ENCODE data around the gene IDI2. TPM values are rescaled to one million over a fixed set of nuclear protein-coding genes. Genes with fewer than 3 reads are reported as not detected.
"Not testable (repeated sequence)": the region's sequence is repeated elsewhere in the genome, so short reads cannot be mapped to it uniquely, and the experiment has no call there.

The IDI2 gene
- polyA plus RNA-seq, 3 donors: not detected

GRCh38 chr10:1041514-1041913 is 15.9 kb upstream of the IDI2 start:
- Histone ChIP-seq H4K20me1 (ENCODE audit: insufficient read depth, low read length) (peaks cover 3% of the 10 kb centered on the region), H3K27ac (ENCODE audit: low read depth in 1 of 2, low read length in 2 of 2) (no peak overlapping the region), H3K4me3 (replicated peaks in 1 of 3; ENCODE audit: low read depth in 2 of 3, low read length in 3 of 3) (no peak overlapping the region), H3K27me3 (ENCODE audit: control insufficient read depth in 2 of 2, insufficient read depth in 2 of 2, low read length in 2 of 2) (no peaks in the 10 kb centered on the region), H3K79me2 (ENCODE audit: insufficient read depth, low read length) (peaks cover 39% of the 10 kb centered on the region), H2AFZ (ENCODE audit: insufficient read depth, low read depth, low read length, poor library complexity, severe bottlenecking) (no peak overlapping the region), H3K9ac (ENCODE audit: insufficient read depth, low read length, poor library complexity, severe bottlenecking) (no peak overlapping the region), H3K4me1 (ENCODE audit: control insufficient read depth in 1 of 2, insufficient read depth in 2 of 2, low read length in 2 of 2) (peaks cover 27 to 44% of the 10 kb centered on the region in 2 donors), H3K36me3 (replicated peaks in 1 of 2; ENCODE audit: control insufficient read depth in 1 of 2, insufficient read depth in 2 of 2, low read length in 2 of 2) (peaks cover 36 to 60% of the 10 kb centered on the region in 2 donors), H3K9me3 (replicated peaks in 1 of 2; ENCODE audit: control insufficient read depth in 1 of 2, insufficient read depth in 1 of 2, low read length in 2 of 2) (no peaks in the 10 kb centered on the region), H3K4me2 (replicated peaks; ENCODE audit: extremely low read depth, low read length, poor library complexity, severe bottlenecking) (no peak overlapping the region)
- TF ChIP-seq, protein P1, sequence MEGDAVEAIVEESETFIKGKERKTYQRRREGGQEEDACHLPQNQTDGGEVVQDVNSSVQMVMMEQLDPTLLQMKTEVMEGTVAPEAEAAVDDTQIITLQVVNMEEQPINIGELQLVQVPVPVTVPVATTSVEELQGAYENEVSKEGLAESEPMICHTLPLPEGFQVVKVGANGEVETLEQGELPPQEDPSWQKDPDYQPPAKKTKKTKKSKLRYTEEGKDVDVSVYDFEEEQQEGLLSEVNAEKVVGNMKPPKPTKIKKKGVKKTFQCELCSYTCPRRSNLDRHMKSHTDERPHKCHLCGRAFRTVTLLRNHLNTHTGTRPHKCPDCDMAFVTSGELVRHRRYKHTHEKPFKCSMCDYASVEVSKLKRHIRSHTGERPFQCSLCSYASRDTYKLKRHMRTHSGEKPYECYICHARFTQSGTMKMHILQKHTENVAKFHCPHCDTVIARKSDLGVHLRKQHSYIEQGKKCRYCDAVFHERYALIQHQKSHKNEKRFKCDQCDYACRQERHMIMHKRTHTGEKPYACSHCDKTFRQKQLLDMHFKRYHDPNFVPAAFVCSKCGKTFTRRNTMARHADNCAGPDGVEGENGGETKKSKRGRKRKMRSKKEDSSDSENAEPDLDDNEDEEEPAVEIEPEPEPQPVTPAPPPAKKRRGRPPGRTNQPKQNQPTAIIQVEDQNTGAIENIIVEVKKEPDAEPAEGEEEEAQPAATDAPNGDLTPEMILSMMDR (IDR thresholded peaks at IDR 0.05): no peak
- H3K27ac Mint-ChIP-seq: no peak overlapping the region
- H3K4me3 Mint-ChIP-seq: no peak overlapping the region
- H3K9me3 Mint-ChIP-seq: no peaks in the 10 kb centered on the region
- WGBS (ENCODE audit: insufficient coverage): 93% methylated on average over 3 of the region's 9 CpGs
- peaks cover 34% of the 10 kb centered on the region for H3K4me1 Mint-ChIP-seq
- no peak for DNase-seq
- H3K36me3 Mint-ChIP-seq: peaks cover 46 to 57% of the 10 kb centered on the region in 2 donors
- peaks cover 0 to under 1% (median 0%) of the 10 kb centered on the region in 3 donors for H3K27me3 Mint-ChIP-seq (ENCODE audit: low read depth in 3 of 3)
- intact Hi-C loops (cut with micrococcal nuclease): loop anchor here in 1 of 2 donors (5.0 kb wide), 2 partner anchors 49 to 114 kb away; no protein-coding TSS in a partner anchor

GRCh38 chr10:1040133-1040532 is 14.5 kb upstream of the IDI2 start:
- Histone ChIP-seq H3K79me2 (ENCODE audit: insufficient read depth, low read length) (peaks cover 25% of the 10 kb centered on the region), H3K27me3 (ENCODE audit: control insufficient read depth in 2 of 2, insufficient read depth in 2 of 2, low read length in 2 of 2) (no peaks in the 10 kb centered on the region), H2AFZ (ENCODE audit: insufficient read depth, low read depth, low read length, poor library complexity, severe bottlenecking) (no peak overlapping the region), H3K4me1 (ENCODE audit: control insufficient read depth in 1 of 2, insufficient read depth in 2 of 2, low read length in 2 of 2) (peaks cover 23 to 31% of the 10 kb centered on the region in 2 donors), H3K36me3 (replicated peaks in 1 of 2; ENCODE audit: control insufficient read depth in 1 of 2, insufficient read depth in 2 of 2, low read length in 2 of 2) (peaks cover 36 to 63% of the 10 kb centered on the region in 2 donors), H4K20me1 (ENCODE audit: insufficient read depth, low read length) (peaks cover 3% of the 10 kb centered on the region), H3K4me3 (replicated peaks in 1 of 3; ENCODE audit: low read depth in 2 of 3, low read length in 3 of 3) (no peak overlapping the region), H3K27ac (ENCODE audit: low read depth in 1 of 2, low read length in 2 of 2) (peak overlapping the region in 1 of 2 donors; percentile 36), H3K9me3 (replicated peaks in 1 of 2; ENCODE audit: control insufficient read depth in 1 of 2, insufficient read depth in 1 of 2, low read length in 2 of 2) (no peaks in the 10 kb centered on the region), H3K4me2 (replicated peaks; ENCODE audit: extremely low read depth, low read length, poor library complexity, severe bottlenecking) (no peak overlapping the region), H3K9ac (ENCODE audit: insufficient read depth, low read length, poor library complexity, severe bottlenecking) (no peak overlapping the region)
- 92% methylated on average over 2 of the region's 3 CpGs for WGBS (ENCODE audit: insufficient coverage)
- Mint-ChIP-seq H3K4me3 (no peak overlapping the region), H3K9me3 (no peaks in the 10 kb centered on the region), H3K27me3 (ENCODE audit: low read depth in 3 of 3) (peaks cover 0 to 2% (median 0%) of the 10 kb centered on the region in 3 donors), H3K4me1 (peaks cover 24% of the 10 kb centered on the region), H3K36me3 (peaks cover 49 to 56% of the 10 kb centered on the region in 2 donors), H3K27ac (peak overlapping the region in 4 of 7 donors; percentile 1 to 56 (median 30))
- TF ChIP-seq, protein P1 (IDR thresholded peaks at IDR 0.05): no peak
- intact Hi-C loops (cut with micrococcal nuclease): loop anchor here in 1 of 2 donors (5.0 kb wide), 2 partner anchors 48 to 113 kb away; no protein-coding TSS in a partner anchor
- DNase-seq: no peak

DNA sequence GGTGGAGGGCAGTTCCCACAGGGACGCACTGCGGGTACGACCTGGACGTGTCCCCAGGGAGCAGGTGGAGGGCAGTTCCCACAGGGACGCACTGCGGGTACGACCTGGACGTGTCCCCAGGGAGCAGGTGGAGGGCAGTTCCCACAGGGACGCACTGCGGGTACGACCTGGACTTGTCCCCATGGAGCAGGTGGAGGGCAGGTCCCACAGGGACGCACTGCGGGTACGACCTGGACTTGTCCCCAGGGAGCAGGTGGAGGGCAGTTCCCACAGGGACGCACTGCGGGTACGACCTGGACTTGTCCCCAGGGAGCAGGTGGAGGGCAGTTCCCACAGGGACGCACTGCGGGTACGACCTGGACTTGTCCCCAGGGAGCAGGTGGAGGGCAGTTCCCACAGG is 13.1 kb upstream of the IDI2 start:
- intact Hi-C loops (cut with micrococcal nuclease); H3K9me3 ChIP-seq (replicated peaks in 1 of 2; ENCODE audit: control insufficient read depth in 1 of 2, insufficient read depth in 1 of 2, low read length in 2 of 2); H3K4me3 Mint-ChIP-seq; H3K9me3 Mint-ChIP-seq; H3K27me3 ChIP-seq (ENCODE audit: control insufficient read depth in 2 of 2, insufficient read depth in 2 of 2, low read length in 2 of 2); H3K4me2 ChIP-seq (replicated peaks; ENCODE audit: extremely low read depth, low read length, poor library complexity, severe bottlenecking); H3K9ac ChIP-seq (ENCODE audit: insufficient read depth, low read length, poor library complexity, severe bottlenecking); H4K20me1 ChIP-seq (ENCODE audit: insufficient read depth, low read length); H3K27ac ChIP-seq (ENCODE audit: low read depth in 1 of 2, low read length in 2 of 2); H3K27ac Mint-ChIP-seq; H3K4me3 ChIP-seq (replicated peaks in 1 of 3; ENCODE audit: low read depth in 2 of 3, low read length in 3 of 3); H2AFZ ChIP-seq (ENCODE audit: insufficient read depth, low read depth, low read length, poor library complexity, severe bottlenecking); DNase-seq; H3K27me3 Mint-ChIP-seq (ENCODE audit: low read depth in 3 of 3): not testable (repeated sequence)
- H3K36me3 ChIP-seq (replicated peaks in 1 of 2; ENCODE audit: control insufficient read depth in 1 of 2, insufficient read depth in 2 of 2, low read length in 2 of 2): peaks cover 36 to 63% of the 10 kb centered on the region in 2 donors
- peaks cover 10 to 17% of the 10 kb centered on the region in 2 donors for H3K4me1 ChIP-seq (ENCODE audit: control insufficient read depth in 1 of 2, insufficient read depth in 2 of 2, low read length in 2 of 2)
- H3K79me2 ChIP-seq (ENCODE audit: insufficient read depth, low read length): peaks cover 13% of the 10 kb centered on the region
- Mint-ChIP-seq H3K4me1 (peaks cover 11% of the 10 kb centered on the region), H3K36me3 (peaks cover 49 to 53% of the 10 kb centered on the region in 2 donors)
- no CpG with 5 or more reads among the region's 20 CpGs for WGBS (ENCODE audit: insufficient coverage)

Data from CD14-positive monocyte (primary cell).